ENCODE measurements around the gene NCOA1.
"Not testable (repeated sequence)": the region's sequence is repeated elsewhere in the genome, so short reads cannot be mapped to it uniquely, and the experiment has no call there.

Gene NCOA1

GRCh38 chr2:24644032-24644431 is 153.0 kb downstream of the NCOA1 start:
- DNase-seq: no peak

- DNase-seq: no peak
Measured at GRCh38 chr2:24650997-24651642, 160.1 kb downstream of the NCOA1 start.

DNA sequence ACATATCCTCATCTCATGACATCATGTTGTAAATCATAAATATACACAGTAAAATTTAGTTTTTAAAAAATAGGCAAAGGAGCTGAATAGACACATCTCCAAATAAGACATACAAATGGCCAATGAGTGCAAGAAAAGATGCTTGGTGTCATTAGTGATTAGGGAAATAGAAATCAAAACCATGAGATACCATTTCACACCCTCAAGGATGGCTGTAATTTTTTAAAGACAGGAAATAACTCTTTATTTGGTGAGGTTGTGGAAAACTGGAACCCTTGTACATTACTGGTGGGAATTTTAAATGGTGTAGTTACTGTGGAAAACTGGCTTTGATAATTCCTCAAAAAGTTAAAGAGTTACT is 160.6 kb downstream of the NCOA1 start:
- DNase-seq: no peak

GRCh38 chr2:24652265-24653182 is 161.5 kb downstream of the NCOA1 start:
- DNase-seq: no peak

GRCh38 chr2:24657818-24658217 is 166.8 kb downstream of the NCOA1 start:
- DNase-seq: no peak

DNA sequence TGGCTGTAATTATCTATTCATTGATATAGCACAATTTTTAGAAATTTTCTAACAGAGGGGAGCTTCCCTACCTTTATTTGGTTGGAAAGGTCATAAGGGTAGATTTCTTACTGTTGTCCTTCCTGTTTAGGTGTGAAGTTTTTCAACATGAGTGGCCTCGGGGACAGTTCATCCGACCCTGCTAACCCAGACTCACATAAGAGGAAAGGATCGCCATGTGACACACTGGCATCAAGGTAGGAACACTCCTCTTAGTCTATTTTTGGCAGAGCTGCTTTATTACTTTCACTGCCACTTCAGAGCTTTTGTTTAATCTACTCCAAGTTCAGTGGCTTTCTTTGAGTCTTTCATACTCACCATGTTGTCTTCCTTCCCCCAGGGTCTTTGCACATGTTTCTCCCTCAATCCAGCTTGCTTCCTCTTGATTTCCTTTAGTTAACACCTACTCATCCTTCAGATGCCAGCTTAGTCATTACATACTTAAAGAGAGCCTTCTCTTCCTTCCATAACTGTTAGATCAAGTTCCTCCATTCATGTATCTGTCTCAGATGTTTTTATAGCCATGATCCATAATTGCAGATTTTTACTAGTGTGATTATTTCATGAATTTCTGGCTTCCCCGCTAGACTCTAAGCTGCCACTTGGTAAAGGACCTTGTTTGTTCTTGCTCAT is 167.6 kb downstream of the NCOA1 start:
- no peak for DNase-seq

DNA sequence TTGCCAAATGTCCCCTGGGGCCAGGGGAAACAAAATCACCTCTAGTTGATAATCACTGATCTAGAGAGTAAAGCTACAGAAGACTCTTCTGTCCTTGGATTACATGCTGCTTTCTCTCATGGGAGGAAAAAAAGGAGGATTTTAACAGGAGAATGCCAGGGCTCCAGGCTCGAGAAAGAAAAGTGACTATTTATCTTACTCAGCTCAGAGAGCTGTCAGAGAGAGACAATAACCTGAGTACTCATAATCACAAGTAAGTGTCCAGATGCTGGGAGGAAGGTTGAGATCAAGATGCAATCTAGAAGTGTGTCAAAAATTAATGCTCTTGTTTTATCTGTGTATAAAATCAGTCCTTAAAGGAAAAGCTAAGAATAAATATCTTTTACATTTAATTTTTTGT is 168.8 kb downstream of the NCOA1 start:
- no peak for DNase-seq

GRCh38 chr2:24667542-24667941 is 176.5 kb downstream of the NCOA1 start:
- no peak for DNase-seq

- DNase-seq: no peak
Measured at GRCh38 chr2:24671230-24671629, 180.2 kb downstream of the NCOA1 start.

DNA sequence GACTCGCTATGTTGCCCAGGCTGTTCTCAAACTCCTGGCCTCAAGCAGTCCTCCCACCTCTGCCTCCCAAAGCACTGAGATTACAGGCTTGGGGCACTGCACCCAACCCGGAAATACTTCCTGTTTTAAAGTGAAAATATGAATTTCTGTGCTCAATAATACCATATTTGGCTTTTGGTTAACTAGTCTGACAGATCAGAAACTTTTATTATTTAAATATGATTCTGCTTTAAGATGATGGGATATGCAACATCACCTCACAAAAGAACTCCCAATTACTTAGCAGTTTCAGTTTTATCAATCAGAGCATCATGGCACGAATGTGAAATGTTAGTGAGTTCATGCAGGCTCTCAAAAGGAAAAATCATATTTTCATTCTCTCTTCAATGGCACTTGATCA is 181.5 kb downstream of the NCOA1 start:
- no peak for DNase-seq

DNA sequence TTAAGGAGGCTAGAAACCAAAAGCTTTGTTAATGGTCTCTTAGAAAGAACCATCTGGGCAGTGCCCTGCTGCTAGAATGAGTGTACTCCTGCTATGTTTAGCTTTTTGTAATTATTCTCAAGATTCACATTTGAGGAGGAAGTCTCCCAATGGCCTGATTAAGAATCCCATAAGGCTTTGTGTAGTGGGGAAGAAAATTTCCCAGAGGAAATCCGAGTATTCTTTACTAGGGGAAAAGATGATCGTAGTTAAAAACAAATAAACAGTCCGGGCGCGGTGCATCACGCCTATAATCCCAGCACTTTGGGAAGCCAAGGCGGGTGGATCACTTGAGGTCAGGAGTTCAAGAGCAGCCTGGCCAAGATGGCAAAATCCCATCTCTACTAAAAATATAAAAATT is 184.3 kb downstream of the NCOA1 start:
- no peak for DNase-seq

GRCh38 chr2:24676493-24676892 is 185.4 kb downstream of the NCOA1 start:
- DNase-seq: no peak

GRCh38 chr2:24678066-24678465 is 187.0 kb downstream of the NCOA1 start:
- DNase-seq: not testable (repeated sequence)

DNA sequence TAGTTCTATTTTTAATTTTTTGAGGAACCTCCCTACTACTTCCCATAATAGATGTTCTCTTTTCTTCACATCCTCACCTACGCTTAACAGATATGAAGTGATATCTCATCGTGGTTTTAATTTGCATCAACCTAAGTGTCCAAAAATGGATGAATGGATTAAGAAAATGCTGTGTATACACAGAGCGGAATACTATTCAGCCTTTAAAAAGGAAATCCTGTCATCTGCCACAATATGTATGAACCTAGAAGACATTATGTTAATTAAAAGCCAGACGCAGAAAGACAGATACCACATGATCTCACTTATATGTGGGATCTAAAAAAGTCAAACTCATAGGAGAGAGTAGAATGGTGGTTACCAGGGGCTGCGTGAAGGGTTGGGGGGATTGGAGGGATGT is 189.1 kb downstream of the NCOA1 start:
- no peak for DNase-seq

- no peak for DNase-seq
Measured at GRCh38 chr2:24682304-24682703, 191.2 kb downstream of the NCOA1 start.

DNA sequence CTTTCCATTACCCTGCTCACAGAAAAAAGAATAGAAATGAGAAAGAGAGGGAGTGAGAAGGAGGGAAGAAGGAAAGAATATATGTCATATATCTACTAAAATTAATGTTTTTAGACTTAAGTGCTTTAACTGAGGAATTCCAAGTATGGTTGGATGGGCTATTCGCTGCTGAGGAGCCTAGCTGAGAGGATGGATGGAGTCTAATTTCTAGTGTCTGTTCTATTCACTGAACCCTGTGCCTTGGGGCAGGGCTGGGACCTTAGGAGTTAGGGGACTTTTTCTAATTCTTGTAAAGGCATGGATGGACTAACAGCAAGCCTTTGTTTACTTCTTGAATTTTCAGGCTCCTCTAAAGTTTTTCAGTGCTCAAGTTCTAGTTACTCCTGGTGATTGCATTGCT is 192.4 kb downstream of the NCOA1 start:
- DNase-seq: no peak

DNA sequence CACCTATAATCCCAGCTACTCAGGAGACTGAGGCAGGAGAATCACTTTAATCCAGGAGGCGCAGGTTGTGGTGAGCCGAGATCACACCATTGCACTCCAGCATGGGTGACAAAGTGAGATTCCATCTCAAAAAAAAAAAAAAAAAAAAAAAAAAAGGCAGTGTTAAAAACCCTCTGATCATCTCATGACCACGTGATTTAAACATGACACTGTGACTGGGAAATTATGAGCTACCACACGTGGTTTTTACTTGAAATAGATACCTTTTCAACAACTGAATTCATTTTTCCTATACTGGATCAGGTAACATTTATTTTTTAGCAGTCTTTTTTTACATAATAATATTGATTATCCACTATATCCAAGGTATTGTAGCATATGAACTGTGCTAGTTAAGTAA is 199.5 kb downstream of the NCOA1 start:
- DNase-seq: no peak

GRCh38 chr2:24691806-24692205 is 200.8 kb downstream of the NCOA1 start:
- DNase-seq: no peak

DNA sequence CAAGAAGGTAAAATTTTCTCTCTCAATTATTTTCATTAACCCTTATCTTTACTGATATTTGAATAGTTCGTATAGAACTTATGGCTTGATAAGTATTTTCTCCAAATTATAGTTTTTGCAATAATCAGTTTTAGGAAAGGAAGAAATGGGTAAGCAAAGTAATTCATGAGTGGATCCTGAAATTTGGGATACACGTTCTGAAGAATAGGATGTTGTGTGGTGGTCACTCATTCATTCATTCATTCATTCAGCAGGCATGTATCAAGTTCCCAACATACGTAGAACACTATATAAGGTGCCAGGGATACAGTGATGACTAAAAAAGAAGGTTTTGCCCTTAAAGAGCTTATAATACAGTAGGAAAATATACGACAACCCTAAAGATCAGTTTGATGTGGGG is 206.7 kb downstream of the NCOA1 start:
- no peak for DNase-seq

- DNase-seq: no peak
Measured at GRCh38 chr2:24702800-24703199, 211.7 kb downstream of the NCOA1 start.

GRCh38 chr2:24704692-24705091 is 213.6 kb downstream of the NCOA1 start:
- no peak for DNase-seq

DNA sequence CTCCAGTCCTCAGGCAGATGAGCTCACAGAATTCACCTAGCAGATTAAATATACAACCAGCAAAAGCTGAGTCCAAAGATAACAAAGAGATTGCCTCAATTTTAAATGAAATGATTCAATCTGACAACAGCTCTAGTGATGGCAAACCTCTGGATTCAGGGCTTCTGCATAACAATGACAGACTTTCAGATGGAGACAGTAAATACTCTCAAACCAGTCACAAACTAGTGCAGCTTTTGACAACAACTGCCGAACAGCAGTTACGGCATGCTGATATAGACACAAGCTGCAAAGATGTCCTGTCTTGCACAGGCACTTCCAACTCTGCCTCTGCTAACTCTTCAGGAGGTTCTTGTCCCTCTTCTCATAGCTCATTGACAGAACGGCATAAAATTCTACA is 216.1 kb downstream of the NCOA1 start:
- DNase-seq: no peak

DNA sequence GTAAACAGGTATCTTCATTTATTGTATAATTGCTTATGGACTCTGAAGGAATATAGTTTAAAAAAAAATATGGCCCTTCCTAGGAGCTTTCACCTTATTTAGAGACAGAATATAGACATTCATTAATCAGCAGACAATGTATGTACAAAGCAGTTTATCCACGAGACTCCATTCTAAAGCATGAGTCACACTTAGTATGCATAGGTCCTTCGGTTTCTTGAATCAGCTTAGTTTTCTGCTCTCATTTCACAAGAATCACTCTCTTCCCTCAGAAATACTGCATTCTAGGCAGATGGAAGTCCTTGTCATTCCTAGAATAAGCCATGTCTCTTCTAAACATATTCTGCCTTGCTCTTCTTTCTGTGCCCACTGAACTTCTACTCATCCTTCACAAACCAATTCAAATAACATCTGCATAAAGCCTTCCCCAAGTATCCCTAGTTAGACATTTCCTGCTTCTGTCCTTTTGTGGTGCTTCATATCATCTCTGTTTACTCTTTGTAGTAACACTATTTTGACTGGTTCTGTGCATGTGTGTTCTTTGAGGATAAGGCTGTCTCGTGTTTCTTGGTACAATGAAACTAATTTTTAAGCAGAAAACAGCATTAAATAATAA is 217.6 kb downstream of the NCOA1 start:
- no peak for DNase-seq

- DNase-seq: no peak
Measured at GRCh38 chr2:24710806-24711205, 219.8 kb downstream of the NCOA1 start.

All from stimulated activated naive CD4-positive, alpha-beta T cell (primary cell).